Thoracic aorta (tissue), 2 donors: ENCODE data around the gene LRP10. TPM values are rescaled to one million over a fixed set of nuclear protein-coding genes. Genes with fewer than 3 reads are reported as not detected.
A peak's percentile ranks its signal among the peaks of the same experiment; 100 is the strongest.

ENCODE experiments used
- ATAC-seq: fragments of 150-250 bp; one replicate; pipeline ENCODE4 v1.8.0; 2017; ENCODE audit warnings: low read depth; ENCODE audit not compliant: insufficient number of reproducible peaks, low FRiP score
- DNase-seq: peaks from one replicate; pipeline ENCODE4 v3.0.0-alpha.2; 2020; ENCODE audit warnings: low spot score
- H3K27ac ChIP-seq, 2 donors: fragments of 200-600 bp; sonication (generic); 1 replicate in 1 of 2; 2 replicates in 1 of 2; pipeline ENCODE4 v1.5.1; 2016; ENCODE audit warnings: mild to moderate bottlenecking in 2 of 2, moderate library complexity in 2 of 2
- H3K27me3 ChIP-seq: fragments of 200-600 bp; sonication (generic); replicated peaks from 2 replicates; pipeline ENCODE4 v1.6.0; 2016; ENCODE audit warnings: mild to moderate bottlenecking; ENCODE audit not compliant: insufficient read depth
- H3K36me3 ChIP-seq: fragments of 200-600 bp; sonication (generic); one replicate; pipeline ENCODE4 v1.5.1; 2016
- H3K4me1 ChIP-seq, 2 donors: fragments of 200-600 bp; sonication (generic); 1 replicate in 1 of 2; 2 replicates in 1 of 2; pipeline versions ENCODE4 v1.5.1 to v1.6.0; 2016; ENCODE audit warnings: low read depth in 2 of 2, mild to moderate bottlenecking in 1 of 2; ENCODE audit not compliant: control insufficient read depth in 1 of 2
- H3K4me3 ChIP-seq: fragments of 200-600 bp; sonication (generic); 2 replicates; pipeline ENCODE4 v1.5.1; 2016; ENCODE audit warnings: mild to moderate bottlenecking
- H3K9me3 ChIP-seq: fragments of 200-600 bp; sonication (generic); 2 replicates; pipeline ENCODE4 v1.5.1; 2016
- total RNA-seq, 2 donors: library from RNA; depleted of rRNA; stranded (reverse); fragments of >200 nt; gene quantifications; one replicate each; pipeline versions ENCODE4 v1.1.0 to v1.2.3, GENCODE V29; 2016
- TF ChIP-seq, protein P1 (sequence below): fragments of 200-600 bp; sonication (generic); IDR thresholded peaks from one replicate; pipeline ENCODE4 v1.5.1; 2019; ENCODE audit warnings: antibody characterized with exemption

LRP10 gene
- total RNA-seq, 2 donors from 2014 or later: 158 to 209 TPM

DNA sequence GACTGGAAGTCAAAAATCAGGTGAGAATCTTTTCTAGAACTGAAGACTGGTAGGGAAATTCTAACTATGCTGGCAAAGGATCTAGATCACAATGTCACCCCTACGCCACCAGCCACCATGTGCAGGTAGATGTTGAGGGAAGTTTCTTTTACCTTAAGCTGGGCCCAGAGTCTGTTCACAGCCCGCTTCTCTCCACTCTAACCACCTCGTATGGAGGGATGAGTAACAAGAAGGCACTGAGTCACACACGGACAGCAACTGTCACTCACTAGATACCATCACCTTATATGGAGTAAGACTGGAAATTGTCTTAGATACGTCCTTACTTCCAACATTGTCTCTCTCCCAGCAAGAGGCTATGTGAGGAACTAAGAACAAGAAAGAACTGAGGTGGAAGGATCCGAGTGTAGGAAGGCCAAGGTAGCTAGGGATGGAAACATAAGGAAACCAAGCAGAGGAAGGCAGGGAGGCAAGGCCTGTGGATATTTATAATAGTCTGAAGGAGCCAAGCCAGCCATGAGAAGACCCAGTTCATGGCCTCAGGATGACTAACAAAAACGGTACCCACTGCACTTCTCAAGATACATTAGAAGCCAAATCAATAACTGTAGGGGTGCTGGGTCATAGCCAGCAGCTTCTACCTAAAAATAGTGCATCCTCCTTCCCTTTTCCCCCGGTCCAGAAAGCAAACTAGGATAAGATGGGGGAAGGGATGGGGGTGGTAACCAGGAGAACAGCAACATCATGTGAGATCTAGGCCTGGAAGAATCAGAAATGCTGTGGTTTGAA is 27.0 kb downstream of the LRP10 start:
- TF ChIP-seq, protein P1, sequence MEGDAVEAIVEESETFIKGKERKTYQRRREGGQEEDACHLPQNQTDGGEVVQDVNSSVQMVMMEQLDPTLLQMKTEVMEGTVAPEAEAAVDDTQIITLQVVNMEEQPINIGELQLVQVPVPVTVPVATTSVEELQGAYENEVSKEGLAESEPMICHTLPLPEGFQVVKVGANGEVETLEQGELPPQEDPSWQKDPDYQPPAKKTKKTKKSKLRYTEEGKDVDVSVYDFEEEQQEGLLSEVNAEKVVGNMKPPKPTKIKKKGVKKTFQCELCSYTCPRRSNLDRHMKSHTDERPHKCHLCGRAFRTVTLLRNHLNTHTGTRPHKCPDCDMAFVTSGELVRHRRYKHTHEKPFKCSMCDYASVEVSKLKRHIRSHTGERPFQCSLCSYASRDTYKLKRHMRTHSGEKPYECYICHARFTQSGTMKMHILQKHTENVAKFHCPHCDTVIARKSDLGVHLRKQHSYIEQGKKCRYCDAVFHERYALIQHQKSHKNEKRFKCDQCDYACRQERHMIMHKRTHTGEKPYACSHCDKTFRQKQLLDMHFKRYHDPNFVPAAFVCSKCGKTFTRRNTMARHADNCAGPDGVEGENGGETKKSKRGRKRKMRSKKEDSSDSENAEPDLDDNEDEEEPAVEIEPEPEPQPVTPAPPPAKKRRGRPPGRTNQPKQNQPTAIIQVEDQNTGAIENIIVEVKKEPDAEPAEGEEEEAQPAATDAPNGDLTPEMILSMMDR: no peak
- Histone ChIP-seq H3K27ac (no peak overlapping the region), H3K27me3 (no peaks in the 10 kb centered on the region)

DNA sequence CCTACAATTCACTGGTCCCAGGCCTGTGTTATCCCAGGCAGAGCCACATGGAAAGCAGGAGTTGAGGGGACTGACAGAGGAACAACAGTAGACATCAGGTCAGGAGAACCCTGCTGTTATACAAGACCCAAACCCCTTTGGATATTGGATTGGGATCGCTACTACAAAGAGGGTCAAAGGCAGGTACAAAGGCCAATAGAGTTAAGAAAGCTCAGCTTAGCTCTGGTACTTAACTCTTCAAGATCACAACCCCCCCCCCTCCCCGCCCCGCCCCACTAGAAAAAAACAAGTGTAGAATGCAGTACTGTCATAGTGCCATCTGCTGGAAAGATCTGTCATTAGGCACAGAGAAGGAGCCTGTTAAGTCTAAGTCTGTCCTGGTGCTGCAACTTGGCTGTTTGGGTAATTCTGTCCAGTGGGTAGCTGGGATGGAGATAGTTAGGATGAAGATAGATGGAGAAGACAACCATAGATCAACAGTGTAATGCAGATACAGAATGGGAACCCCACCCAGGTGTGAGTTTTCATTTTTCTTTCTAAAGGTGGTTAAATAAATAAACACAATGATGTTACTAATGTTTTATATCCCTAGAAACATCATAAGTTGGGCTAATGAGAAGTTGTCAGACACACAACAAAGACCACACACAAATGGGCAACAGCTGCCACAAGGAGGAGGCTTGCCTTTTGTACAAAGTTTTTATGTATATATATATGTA is 28.7 kb downstream of the LRP10 start:
- Histone ChIP-seq H3K4me3 (no peak overlapping the region), H3K27me3 (no peaks in the 10 kb centered on the region), H3K9me3 (no peaks in the 10 kb centered on the region), H3K4me1 (no peaks in the 10 kb centered on the region), H3K36me3 (peaks cover 50% of the 10 kb centered on the region), H3K27ac (peak overlapping the region; percentile 12 to 40)
- TF ChIP-seq, protein P1: peak; percentile 48
- no peak for ATAC-seq
- DNase-seq: no peak

More for the DNA sequence above, 27.0 kb downstream of the LRP10 start:
- Histone ChIP-seq H3K9me3 (no peaks in the 10 kb centered on the region), H3K4me3 (no peak overlapping the region), H3K4me1 (no peaks in the 10 kb centered on the region), H3K36me3 (peaks cover 32% of the 10 kb centered on the region)
- ATAC-seq: no peak
- DNase-seq: no peak

DNA sequence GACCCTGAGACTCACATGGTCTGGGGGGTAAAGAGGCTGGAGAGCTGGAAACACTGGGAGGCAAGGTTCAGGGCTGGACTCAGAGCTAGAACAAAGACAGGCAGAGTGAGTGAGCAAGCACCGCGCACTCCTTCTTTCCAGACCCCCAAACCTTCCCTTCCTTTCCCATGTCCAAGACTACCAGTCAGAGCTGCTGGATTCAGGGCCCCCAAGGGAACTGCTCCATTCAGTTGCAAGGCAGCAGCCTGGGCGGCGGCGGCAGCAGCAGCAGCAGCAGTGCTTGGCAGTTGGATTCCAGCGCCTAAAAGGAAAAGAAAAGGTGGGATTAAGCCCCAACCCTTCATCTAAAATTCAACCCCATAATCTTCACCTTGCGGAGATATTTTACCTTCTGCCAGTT is 30.3 kb downstream of the LRP10 start:
- TF ChIP-seq, protein P1: no peak
- Histone ChIP-seq H3K4me1 (no peaks in the 10 kb centered on the region), H3K9me3 (no peaks in the 10 kb centered on the region), H3K36me3 (peaks cover 64% of the 10 kb centered on the region), H3K27me3 (no peaks in the 10 kb centered on the region), H3K27ac (no peak overlapping the region), H3K4me3 (no peak overlapping the region)
- DNase-seq (no peak), ATAC-seq (no peak)

DNA sequence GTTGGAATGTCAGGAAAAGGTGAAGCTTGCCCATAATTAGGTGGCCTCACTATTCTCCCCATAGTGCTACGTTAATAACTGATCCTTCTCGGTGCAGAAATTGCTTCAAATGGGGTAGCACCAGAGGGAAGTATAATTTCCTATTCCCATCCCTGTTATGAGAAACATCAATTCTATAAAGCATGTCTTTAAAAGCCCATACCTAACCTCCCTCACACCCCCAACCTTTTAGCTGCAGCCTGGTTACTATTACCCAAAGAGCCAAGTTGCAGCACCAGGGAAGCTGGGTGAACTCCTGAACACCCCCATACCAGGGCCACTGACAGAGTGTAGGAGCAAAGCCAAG is 32.2 kb downstream of the LRP10 start:
- TF ChIP-seq, protein P1: no peak
- peaks cover 77% of the 10 kb centered on the region for H3K36me3 ChIP-seq
- no peak for ATAC-seq

DNA sequence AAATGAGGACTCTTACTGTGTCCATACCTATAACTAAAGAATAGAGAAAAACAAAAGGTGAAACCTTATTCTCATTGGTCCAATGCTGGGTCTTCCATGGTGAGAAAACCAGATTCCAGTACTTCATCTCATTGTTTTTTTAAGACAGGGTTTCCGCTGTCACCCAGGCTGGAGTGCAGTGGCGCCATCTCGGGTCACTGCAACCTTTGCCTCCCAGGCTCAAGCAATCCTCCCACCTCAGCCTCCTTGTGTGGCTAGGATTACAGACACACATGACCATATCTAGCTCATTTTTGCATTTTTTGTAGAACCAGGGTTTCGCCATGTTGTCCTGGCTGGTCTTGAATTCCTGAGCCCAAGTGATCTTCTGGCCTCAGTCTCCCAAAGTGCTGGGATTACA is 34.1 kb downstream of the LRP10 start:
- Histone ChIP-seq H3K27ac (no peak overlapping the region), H3K27me3 (no peaks in the 10 kb centered on the region), H3K9me3 (no peaks in the 10 kb centered on the region), H3K4me3 (no peak overlapping the region), H3K36me3 (peaks cover 82% of the 10 kb centered on the region), H3K4me1 (no peaks in the 10 kb centered on the region)
- DNase-seq (no peak), ATAC-seq (no peak)
- TF ChIP-seq, protein P1: no peak

More for the DNA sequence above, 32.2 kb downstream of the LRP10 start:
- Histone ChIP-seq H3K27me3 (no peaks in the 10 kb centered on the region), H3K27ac (no peak overlapping the region), H3K4me3 (no peak overlapping the region), H3K9me3 (no peaks in the 10 kb centered on the region), H3K4me1 (no peaks in the 10 kb centered on the region)
- no peak for DNase-seq
